Activated T-cell treated with anti-CD3 and anti-CD28 coated beads, Interleukin-2, amount 50 U/mL, for 4 hours (primary cell): ENCODE results near the gene ALPL. TPM values are rescaled to one million over a fixed set of nuclear protein-coding genes. Genes with fewer than 3 reads are reported as not detected.

Experiments used
- ATAC-seq, 2 donors: fragments of 200-7000 bp; cut with Tn5 transposase; one replicate each; pipeline ENCODE4 v1.10.0; 2021
- DNase-seq: peaks from one replicate; pipeline ENCODE4 v3.0.0-alpha.2; 2020
- H3K27me3 Mint-ChIP-seq: one replicate; pipeline ENCODE4 v1.8.0; 2021; ENCODE audit warnings: low read depth, mixed read lengths
- H3K36me3 Mint-ChIP-seq: one replicate; pipeline ENCODE4 v1.8.0; 2022; ENCODE audit warnings: mixed read lengths; ENCODE audit not compliant: insufficient read depth
- H3K4me1 Mint-ChIP-seq: one replicate; pipeline ENCODE4 v1.8.0; 2021; ENCODE audit warnings: low read depth, mixed read lengths
- H3K4me3 Mint-ChIP-seq: one replicate; pipeline ENCODE4 v1.8.0; 2021; ENCODE audit warnings: mild to moderate bottlenecking, moderate library complexity, mixed read lengths
- H3K9me3 Mint-ChIP-seq: one replicate; pipeline ENCODE4 v1.8.0; 2021; ENCODE audit warnings: mixed read lengths
- total RNA-seq, 3 donors: library from RNA; stranded (reverse); gene quantifications; one replicate each; pipeline ENCODE4 v1.2.1, GENCODE V29; 2021

The ALPL gene
- total RNA-seq, 3 donors from 2014 or later = 0.33 to 0.38 (median 0.34) TPM

DNA sequence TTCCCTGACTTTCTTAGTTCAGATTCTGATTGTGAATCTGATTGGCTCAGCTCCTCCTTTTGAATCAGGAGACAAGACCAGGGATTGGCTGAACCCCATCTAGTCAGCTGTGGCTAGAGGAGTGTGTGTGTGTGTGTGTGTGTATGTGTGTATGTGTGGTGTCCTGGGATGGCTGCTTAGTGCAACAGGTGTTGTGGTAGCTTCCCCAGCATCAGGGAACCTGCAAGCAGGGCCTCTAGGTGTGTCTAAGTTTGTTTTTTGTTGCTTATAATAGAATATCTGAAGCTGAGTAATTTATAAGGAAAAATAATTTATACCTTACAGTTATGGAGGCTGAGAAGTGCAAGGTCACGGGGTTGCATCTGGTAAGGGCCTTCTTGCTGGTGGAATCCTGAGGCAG is 13.2 kb upstream of the ALPL start:
- peaks cover 6% of the 10 kb centered on the region for H3K27me3 Mint-ChIP-seq
- H3K36me3 Mint-ChIP-seq = no peaks in the 10 kb centered on the region
- H3K4me1 Mint-ChIP-seq = no peaks in the 10 kb centered on the region
- ATAC-seq (no peak), DNase-seq (no peak)
- no peaks in the 10 kb centered on the region for H3K9me3 Mint-ChIP-seq
- H3K4me3 Mint-ChIP-seq = no peak overlapping the region

DNA sequence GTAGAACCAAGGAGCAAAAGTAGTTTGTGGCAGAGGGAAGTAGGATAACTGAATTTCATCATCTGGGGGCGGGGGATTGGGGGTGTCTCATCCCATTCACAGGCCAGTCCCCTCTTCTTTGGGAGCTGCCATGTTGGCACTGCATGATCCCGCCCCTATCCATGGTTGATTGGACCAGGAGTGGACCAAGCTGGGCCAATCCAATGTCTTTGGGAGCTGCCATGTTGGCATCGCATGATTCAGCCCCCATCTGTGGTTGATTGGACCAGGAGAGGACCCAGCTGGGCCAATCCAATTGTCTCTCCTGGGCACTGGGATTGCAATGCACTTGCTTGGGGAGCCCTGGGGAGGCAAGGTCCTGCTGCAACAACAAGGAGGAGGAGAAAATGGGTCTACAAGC is 12.3 kb upstream of the ALPL start:
- H3K27me3 Mint-ChIP-seq = peaks cover 9% of the 10 kb centered on the region
- DNase-seq (no peak), ATAC-seq (no peak)
- no peaks in the 10 kb centered on the region for H3K36me3 Mint-ChIP-seq
- no peaks in the 10 kb centered on the region for H3K9me3 Mint-ChIP-seq
- H3K4me1 Mint-ChIP-seq = no peaks in the 10 kb centered on the region
- H3K4me3 Mint-ChIP-seq = no peak overlapping the region

DNA sequence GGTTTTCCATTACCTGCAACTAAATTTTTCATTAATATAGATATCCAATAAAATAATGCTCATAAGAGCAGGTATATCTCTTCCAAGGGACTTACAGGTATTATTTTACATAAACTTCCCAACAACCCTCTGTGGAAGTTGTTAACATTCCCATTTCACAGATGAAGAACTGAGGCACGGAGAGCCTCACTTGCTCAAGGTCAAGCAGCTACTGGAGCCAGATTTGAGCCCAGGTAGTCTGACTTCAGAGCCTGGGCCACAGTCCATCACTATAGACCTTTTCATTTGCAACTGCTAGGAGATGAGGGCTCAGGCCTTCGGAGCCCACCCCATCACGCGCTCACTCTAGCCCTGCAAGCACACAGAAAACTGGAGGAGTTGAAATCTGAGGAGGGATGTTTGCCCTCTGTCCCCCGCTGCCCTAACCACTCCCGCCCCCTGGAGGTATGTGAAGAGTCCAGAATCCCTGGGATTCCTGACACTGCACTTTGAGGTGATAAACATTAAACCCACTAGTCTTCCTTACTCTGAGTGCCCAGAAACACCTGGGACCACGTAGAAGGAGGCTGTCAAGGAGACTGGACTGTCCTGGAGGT is 11.7 kb upstream of the ALPL start:
- H3K4me1 Mint-ChIP-seq = no peaks in the 10 kb centered on the region
- no peak overlapping the region for H3K4me3 Mint-ChIP-seq
- no peaks in the 10 kb centered on the region for H3K9me3 Mint-ChIP-seq
- peaks cover 5% of the 10 kb centered on the region for H3K27me3 Mint-ChIP-seq
- ATAC-seq = no peak
- DNase-seq = no peak
- no peaks in the 10 kb centered on the region for H3K36me3 Mint-ChIP-seq

DNA sequence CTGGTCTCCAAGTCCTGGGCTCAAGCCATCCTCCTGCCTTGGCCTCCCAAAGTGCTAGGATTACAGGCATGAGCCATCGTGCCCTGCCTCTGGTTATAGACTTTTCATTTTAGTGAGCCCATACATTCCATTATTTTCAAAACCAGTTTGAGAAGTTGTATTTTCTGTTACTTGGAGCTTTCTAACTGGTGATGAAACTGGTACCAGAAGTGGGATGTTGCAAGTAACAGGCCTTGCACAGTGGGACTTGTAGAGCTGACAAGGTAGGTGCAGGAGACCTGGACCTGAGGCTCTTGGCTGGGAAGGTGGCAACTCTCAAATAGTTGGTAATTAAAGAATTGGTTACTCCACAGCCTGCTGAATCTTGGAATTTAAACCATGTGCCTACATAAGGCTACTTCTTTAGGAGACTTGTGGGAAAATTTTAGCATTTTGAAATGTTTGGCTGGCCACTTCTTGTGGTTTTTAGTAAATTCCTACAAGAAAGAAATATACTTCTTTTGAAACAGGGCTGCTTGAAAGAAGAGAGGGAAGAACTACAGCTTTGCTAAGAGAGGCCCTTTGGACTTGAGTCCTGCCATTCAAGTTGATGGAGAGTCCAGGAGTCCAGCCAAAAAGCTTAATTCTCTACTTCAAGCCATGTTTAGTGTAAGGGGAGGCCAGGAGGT is 9.8 kb upstream of the ALPL start:
- ATAC-seq (no peak), DNase-seq (no peak)
- no peaks in the 10 kb centered on the region for H3K36me3 Mint-ChIP-seq
- no peaks in the 10 kb centered on the region for H3K4me1 Mint-ChIP-seq
- H3K4me3 Mint-ChIP-seq = no peak overlapping the region
- H3K27me3 Mint-ChIP-seq = peaks cover 12% of the 10 kb centered on the region
- H3K9me3 Mint-ChIP-seq = no peaks in the 10 kb centered on the region

DNA sequence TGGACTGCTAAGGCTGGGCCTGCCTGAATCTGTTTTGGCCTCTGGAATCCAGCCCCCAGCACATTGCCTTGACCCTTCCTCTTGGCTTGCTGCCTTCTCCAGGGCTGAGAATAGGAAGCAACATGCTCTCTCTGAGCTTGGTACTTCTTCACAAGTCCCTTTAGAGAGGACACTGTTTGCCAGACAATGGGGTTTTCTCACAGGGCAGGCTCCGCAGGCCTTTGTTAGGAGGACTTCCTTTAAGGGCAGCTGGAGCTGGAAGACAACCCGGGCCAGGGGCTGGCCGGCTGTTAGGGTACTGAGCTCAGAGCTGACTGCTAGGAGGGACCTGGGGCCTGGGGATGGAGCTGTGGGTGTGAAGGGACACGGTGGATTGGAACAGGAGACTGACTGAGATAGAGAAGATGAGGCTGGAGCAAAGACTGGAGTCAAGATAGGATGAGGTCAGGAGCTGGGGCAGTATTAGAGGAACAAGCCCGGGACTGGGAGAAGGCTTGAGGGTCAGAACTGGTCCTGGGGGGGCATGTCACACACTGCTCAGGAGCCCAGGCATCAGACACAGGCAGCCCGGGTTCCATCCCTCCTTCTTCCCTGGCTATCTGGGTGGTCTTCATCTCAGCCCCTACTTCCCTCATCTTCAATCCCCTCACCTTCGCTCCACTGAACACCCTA is 5.4 kb upstream of the ALPL start:
- no peak overlapping the region for H3K4me3 Mint-ChIP-seq
- peaks cover 46% of the 10 kb centered on the region for H3K27me3 Mint-ChIP-seq
- no peaks in the 10 kb centered on the region for H3K9me3 Mint-ChIP-seq
- no peak for DNase-seq
- no peak for ATAC-seq
- H3K4me1 Mint-ChIP-seq = peaks cover 2% of the 10 kb centered on the region
- H3K36me3 Mint-ChIP-seq = peaks cover under 1% of the 10 kb centered on the region

DNA sequence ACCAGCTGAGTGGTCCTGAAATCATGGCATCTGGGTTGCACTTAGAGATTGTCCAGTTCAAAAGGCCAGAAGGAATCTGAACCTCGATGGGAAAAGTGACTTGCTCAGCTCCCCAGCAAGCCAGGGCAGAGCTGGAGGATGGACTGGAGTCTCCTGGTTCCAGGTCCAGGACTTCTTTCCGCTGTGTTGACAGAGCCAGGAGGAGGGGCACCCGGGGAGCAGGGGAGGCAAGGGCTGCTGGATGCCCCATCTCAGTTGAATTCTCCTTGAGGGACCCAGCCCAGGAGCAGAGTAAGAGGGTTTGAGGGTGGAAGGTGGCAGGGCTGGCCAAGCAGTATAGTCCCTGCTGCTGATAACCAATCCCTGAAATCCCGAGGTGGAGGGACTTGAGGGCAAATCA is 2.4 kb upstream of the ALPL start:
- ATAC-seq (no peak), DNase-seq (no peak)
- peaks cover 4% of the 10 kb centered on the region for H3K4me1 Mint-ChIP-seq
- peaks cover 60% of the 10 kb centered on the region for H3K27me3 Mint-ChIP-seq
- H3K9me3 Mint-ChIP-seq = no peaks in the 10 kb centered on the region
- H3K36me3 Mint-ChIP-seq = peaks cover 2% of the 10 kb centered on the region
- H3K4me3 Mint-ChIP-seq = no peak overlapping the region

DNA sequence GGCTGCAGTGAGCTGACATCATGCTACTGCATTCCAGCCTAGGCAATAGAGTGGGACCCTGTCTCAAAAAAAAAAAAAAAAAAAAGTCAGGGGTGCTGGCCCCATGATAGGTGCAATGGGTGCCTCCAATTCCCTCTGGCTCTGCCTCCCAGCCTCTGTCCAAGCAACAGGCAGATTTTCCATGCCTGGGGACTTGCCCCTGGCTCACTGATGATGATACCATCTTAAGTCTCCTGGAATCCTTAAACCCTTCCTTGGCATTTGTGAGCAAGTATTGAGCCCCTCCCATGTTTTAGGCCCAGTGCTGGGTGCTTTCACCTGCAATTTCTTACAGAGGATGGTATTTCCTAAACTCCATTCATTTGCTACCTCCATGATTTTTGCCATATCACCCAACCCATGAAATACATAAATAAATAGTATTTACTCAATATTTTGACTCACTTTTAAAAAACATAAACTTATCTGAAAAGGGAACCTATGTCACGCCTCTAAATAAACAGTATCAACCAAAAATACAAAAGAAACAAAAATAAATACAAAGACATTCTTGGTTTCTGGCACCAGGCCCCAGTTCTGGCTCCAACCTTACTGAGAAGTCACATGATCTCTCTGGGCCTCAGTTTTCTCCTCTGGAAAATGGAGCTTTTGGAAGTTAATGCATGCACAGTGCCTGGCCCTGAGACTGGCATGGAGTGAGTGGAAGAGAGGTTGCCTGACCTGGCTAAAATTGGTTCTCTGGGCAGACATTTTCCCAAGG is 1.5 kb upstream of the ALPL start:
- Mint-ChIP-seq H3K27me3 (peaks cover 60% of the 10 kb centered on the region), H3K4me1 (peaks cover 4% of the 10 kb centered on the region)
- DNase-seq = no peak

DNA sequence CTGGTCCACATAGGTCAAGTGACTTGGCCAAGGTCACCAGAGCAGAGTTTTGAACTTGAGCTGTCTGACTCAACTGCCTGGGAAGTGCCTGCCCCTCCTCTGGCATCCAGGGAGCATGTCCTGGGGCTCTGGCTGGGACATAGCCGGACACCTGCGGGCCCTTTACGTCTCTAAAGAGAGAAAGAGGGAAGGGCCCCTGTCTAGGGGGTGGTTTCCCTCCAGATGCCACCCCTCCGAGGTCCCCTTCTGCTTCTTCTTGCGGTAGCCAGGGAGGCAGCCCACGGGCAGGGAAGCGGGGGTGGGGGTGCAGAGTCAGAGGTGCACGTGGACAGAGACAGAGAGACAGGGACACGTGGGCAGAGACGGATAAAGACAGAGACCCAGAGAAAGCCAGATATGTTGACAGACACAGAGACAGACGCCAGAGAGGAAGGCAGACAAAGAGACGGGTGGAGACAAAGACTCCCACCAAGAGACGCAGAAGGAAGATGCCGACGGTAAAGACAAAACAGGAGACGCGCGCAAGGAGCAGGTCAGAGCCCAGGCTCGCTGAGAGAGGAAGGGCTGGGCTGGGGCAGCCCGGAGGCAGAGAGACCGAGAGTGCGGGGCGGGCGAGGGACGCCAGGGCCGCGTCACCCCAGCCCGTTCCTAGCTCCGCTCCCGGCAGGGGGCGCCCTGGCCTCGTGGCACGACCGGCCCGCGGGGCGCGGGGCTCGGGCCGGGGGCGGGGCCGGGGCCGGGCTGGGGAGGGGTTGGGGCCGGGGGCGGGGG is 458 bp upstream of the ALPL start:
- Mint-ChIP-seq H3K4me1 (peaks cover 4% of the 10 kb centered on the region), H3K36me3 (peaks cover 2% of the 10 kb centered on the region), H3K4me3 (peak overlapping the region; percentile 79), H3K27me3 (peaks cover 55% of the 10 kb centered on the region), H3K9me3 (no peaks in the 10 kb centered on the region)
- ATAC-seq = peak; percentile 96 to 98
- DNase-seq = peak; percentile 51

More for the DNA sequence above, 1.5 kb upstream of the ALPL start:
- peaks cover 2% of the 10 kb centered on the region for H3K36me3 Mint-ChIP-seq
- no peak overlapping the region for H3K4me3 Mint-ChIP-seq
- H3K9me3 Mint-ChIP-seq = no peaks in the 10 kb centered on the region
- no peak for ATAC-seq

DNA sequence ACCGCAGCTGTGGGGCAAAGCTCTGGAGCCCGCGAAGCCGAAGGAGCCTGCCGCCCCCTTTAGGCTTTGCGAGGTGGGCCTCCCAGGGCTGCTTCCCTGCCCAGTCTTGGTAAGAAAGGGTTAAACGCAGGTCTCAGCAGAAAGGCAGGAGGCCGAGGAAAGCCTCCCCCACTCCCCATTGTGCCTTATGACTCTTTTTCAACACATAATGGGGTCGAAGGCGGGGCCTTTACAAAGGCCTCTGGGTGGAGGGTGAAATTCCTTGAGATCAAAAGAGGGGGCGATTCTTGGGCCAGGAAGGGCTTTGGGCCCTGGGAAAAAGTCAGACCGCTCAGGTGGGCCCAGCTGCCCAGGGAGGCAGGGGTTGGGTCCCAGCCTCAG is 880 bp downstream of the ALPL start:
- H3K36me3 Mint-ChIP-seq = peaks cover 2% of the 10 kb centered on the region
- ATAC-seq (no peak), DNase-seq (no peak)
- no peak overlapping the region for H3K4me3 Mint-ChIP-seq
- no peaks in the 10 kb centered on the region for H3K9me3 Mint-ChIP-seq
- H3K27me3 Mint-ChIP-seq = peaks cover 49% of the 10 kb centered on the region
- H3K4me1 Mint-ChIP-seq = peaks cover 4% of the 10 kb centered on the region

DNA sequence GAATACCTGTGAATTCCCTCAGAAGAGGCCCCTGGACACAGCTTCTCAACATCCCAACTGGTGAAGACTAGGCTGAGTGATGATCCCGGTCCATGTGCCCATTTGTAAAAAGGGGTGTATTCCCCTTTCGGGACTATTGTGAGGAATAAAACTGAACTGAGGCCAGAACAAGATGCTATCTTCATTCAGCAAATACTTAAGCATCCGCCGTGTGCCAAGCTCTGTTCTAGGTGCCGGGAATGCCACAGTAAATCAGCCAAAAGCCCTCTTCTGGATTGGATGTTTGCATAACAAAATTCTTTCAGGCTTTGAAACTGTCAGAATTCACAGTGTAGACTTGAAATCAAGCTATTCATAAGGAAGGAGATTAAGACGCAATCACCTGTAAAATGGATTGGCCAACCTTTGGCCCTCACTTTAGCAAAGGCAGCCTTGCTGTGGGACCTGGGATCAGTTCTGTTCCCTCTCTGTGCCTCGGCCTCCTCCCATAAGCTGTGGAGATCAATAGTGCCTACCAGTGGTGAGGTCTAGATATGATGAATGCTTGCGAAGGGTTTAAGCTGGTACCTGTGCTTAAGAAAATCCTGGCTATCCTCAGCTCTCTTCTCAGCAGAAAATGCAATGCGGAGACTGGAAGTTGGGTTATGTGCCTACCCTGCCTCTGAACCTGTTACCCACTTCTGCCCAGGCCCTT is 1.8 kb downstream of the ALPL start:
- Mint-ChIP-seq H3K36me3 (peaks cover 2% of the 10 kb centered on the region), H3K4me3 (no peak overlapping the region), H3K4me1 (peaks cover 4% of the 10 kb centered on the region), H3K9me3 (no peaks in the 10 kb centered on the region), H3K27me3 (peaks cover 40% of the 10 kb centered on the region)
- DNase-seq (no peak), ATAC-seq (no peak)

DNA sequence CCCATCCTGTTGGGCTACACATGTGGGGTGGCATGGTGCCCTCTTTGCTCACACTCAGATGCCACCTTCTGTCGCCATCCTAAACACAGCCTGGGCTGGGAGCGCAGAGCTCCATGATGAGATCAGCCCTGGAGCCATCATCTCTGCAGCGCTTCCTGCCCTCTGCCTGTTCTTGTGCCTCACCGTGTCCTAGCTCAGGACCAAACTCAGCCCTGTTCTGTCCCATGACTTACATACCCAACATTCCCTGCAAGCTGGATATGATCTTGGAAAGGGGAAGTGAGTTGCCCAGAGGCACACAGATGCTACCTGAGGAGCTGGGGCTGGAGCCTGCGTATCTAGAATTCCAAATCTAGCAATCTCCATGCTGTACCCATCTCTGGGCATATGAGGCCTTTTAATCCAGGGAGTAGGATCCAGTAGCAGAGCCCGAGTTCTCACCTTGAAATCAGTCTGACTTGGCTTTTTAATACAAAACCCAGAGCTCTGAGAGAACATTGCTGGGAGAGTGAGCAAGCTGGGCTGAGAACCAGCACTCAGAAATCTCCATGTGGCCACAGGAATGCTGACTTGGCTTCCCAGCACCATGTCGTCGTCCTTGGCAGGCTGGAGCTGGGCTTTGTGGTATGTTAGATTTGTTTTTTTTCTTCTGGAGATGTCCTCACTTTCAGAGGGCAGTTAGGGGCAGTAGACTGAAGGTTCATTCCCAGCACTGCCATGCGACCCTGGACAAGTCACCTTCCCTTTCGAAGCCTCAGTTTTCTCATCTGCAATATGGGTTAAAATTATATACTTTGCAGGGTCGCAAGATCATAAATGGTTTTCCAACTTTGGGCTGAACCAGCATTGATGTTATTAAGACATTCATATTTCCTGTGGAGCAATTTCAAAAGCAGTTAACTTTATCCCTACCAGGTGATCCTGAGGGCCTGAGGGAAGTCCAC is 2.6 kb downstream of the ALPL start:
- DNase-seq (no peak), ATAC-seq (no peak)
- Mint-ChIP-seq H3K4me3 (no peak overlapping the region), H3K36me3 (peaks cover 2% of the 10 kb centered on the region), H3K9me3 (no peaks in the 10 kb centered on the region), H3K27me3 (peaks cover 34% of the 10 kb centered on the region), H3K4me1 (peaks cover 4% of the 10 kb centered on the region)

DNA sequence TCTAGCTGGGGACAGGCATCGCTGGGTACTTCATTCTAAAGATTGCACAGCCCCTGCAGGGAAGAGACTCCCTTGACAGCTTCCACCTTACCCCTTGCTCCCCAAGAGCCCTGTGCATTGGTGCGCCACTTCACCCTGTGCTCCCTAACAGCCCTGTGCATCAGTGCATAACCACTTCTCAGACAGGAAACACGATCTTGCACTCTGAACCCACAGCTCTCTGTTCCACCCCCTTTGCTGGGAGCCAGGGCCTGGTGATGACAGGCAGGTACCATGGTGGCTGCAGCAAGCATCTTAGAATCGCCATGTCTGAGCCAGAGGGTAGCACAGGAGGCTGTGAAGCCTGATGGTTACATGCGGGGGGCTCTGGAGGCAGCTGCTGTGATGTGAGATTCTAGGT is 5.0 kb downstream of the ALPL start:
- Mint-ChIP-seq H3K4me1 (no peaks in the 10 kb centered on the region), H3K36me3 (no peaks in the 10 kb centered on the region), H3K4me3 (no peak overlapping the region), H3K9me3 (no peaks in the 10 kb centered on the region), H3K27me3 (peaks cover 17% of the 10 kb centered on the region)
- no peak for DNase-seq
- ATAC-seq = no peak

DNA sequence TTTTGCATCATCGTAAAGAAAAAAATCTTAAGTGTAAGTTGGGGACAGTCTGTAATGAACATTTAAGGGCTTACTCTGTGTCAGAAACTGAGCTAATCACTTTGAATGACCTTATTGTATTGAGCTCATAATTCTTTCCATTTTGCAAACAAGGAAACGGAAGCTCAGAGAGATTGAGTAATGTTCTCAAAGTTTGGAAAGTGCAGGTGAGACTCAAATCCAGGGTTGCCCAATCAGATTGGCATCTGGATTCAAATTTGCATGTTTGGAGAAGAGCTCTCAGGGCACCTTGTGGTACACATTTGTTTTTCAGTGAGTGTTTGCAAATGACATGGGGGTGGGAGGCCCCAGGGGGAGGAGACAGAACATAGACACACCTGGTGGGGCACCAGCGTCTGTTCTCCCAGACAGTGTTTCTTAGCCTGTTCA is 8.0 kb downstream of the ALPL start:
- no peak for DNase-seq
- Mint-ChIP-seq H3K4me3 (no peak overlapping the region), H3K36me3 (no peaks in the 10 kb centered on the region), H3K4me1 (no peaks in the 10 kb centered on the region), H3K27me3 (peaks cover 3% of the 10 kb centered on the region), H3K9me3 (no peaks in the 10 kb centered on the region)
- no peak for ATAC-seq
